Body of pancreas (tissue), 4 donors: ENCODE measurements around the gene GOLPH3L.

Experiments used
- CTCF ChIP-seq, 7 experiments: fragments of 450-650 bp in 4 of 7; fragments of 200-600 bp in 3 of 7; sonication (generic) in 3 of 7; IDR thresholded peaks; one replicate each; pipeline ENCODE4 v1.5.1; 2016 to 2019; ENCODE audit warnings: antibody characterized with exemption in 7 of 7
- POLR2A ChIP-seq, 3 donors: fragments of 450-650 bp; IDR thresholded peaks; one replicate each; pipeline ENCODE4 v1.6.1; 2016; ENCODE audit warnings: antibody characterized with exemption in 3 of 3, mild to moderate bottlenecking in 2 of 3

GRCh38 chr1:150696995-150697927 is at the start of gene GOLPH3L:
- TF ChIP-seq POLR2A (IDR thresholded peaks at IDR 0.05) (peak; percentile 53 to 95 (median 94)), CTCF (IDR thresholded peaks at IDR 0.05) (peak in 3 of 7 experiments; percentile 8 to 32 (median 23))
